H54 (cell line): Measurements from ENCODE around the gene ZC3H8.

Source experiments
- DNase-seq: peaks from one replicate; pipeline ENCODE4 v3.0.0; 2011; ENCODE audit warnings: low spot score, mixed read lengths; ENCODE audit not compliant: insufficient read length
- FAIRE-seq: peaks from 3 replicates; lab custom pipeline; 2011; peaks lifted over from hg19 to GRCh38; lab: Jason Lieb, UNC
- POLR2A ChIP-seq: IDR thresholded peaks from 2 replicates; pipeline ENCODE4 v1.6.1; 2011; ENCODE audit warnings: low read depth, mild to moderate bottlenecking, low read length

The ZC3H8 gene

DNA sequence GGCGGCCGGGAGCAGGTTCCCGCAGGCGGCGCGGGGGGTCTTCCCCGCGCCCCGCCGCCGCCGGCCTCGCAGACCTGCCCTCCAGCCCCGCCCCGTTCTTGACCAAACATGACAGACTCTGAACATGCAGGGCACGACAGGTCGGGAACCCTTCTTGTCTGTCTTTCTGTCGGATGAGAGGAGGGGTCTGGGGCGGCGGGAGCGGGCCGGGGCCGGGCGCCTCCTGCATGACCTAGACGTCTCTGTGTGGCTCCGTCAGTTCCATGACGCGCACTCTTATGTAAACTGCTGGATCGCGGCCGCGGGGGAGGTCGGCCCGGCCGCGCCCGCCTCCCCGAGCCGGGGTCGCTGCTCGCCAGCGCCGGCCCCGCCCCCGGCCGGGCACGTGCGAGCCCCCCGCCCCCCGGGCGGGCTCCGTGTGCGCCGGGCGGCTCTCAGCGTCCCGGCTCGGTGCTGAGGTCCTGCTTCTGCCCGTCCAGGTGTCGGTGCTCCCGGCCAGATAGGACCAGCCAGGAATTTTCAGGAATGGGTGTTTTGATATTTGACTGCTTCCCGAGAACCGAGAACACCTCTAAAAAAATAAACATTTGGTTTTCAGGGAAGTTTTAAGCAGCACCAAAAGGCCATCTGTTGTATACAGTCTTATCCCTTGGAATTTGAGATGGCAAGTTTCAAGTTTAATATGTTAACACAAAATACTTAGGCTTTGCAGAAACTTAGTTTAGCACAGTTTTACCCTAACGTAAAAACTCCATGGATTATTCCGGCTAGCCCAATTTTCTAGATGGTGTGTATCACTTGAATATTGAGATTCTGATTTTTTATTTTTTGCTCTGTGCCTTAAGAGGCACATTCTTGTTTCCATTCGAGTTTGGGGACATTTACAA is 21.3 kb upstream of the ZC3H8 start:
- peak; percentile 41 for FAIRE-seq

GRCh38 chr2:112275311-112275886 is 20.6 kb upstream of the ZC3H8 start, which contains the start of gene ZC3H6:
ZC3H6 (plus strand) TSS chr2:112275597; CDS start chr2:112275995, 398 bp downstream.
- peak; percentile 94 for TF ChIP-seq POLR2A
- FAIRE-seq = peak; percentile 93
- peak; percentile 83 for DNase-seq

More for the DNA sequence above, 21.3 kb upstream of the ZC3H8 start:
- peak; percentile 65 for DNase-seq
- peak; percentile 39; the same call in 1 of the 2 replicates for TF ChIP-seq POLR2A

GRCh38 chr2:112273349-112273748 is 18.5 kb upstream of the ZC3H8 start:
- FAIRE-seq = peak; percentile 52
- no peak for DNase-seq
- no peak for TF ChIP-seq POLR2A

GRCh38 chr2:112272669-112273068 is 17.8 kb upstream of the ZC3H8 start:
- DNase-seq (no peak), FAIRE-seq (no peak)
- no peak for TF ChIP-seq POLR2A

DNA sequence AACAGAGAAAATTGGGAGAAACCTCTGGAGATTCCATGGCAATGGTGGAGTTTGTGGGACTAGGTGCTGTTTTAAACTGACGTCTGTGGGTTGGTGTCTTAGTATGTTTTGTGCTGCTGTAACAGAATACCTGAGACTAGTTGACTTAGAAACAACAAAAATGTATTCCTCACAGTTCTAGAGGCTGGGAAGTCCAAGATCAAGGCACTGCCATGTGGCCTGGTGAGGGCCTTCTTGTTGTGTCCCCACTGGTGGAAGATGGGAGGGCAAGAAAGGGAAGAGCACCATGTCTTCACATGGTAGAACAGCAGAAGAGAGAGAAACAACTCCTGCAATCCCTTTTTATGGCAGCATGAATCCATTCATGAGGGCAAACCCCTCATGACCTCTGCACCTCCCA is 13.7 kb upstream of the ZC3H8 start:
- DNase-seq (no peak), FAIRE-seq (no peak)
- TF ChIP-seq POLR2A = no peak

DNA sequence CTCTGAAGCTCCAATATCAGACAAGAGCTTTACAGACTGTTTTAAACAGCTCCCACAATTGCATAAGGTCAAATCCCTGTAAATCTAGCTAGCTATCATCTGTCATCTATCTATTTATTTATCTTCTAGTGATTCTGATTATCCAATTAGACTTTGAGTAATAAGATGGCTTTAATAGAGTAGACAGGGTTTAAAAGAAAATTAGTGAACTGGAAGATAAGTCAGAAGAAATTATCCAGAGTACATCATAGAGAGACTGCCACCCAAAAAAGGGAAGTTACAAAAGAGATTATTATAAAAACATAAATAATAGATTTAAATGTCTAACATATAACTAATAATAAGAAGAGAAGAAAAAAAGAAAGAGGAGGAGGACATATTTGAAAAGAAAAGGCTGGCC is 8.0 kb upstream of the ZC3H8 start:
- DNase-seq (no peak), FAIRE-seq (no peak)
- TF ChIP-seq POLR2A = no peak

DNA sequence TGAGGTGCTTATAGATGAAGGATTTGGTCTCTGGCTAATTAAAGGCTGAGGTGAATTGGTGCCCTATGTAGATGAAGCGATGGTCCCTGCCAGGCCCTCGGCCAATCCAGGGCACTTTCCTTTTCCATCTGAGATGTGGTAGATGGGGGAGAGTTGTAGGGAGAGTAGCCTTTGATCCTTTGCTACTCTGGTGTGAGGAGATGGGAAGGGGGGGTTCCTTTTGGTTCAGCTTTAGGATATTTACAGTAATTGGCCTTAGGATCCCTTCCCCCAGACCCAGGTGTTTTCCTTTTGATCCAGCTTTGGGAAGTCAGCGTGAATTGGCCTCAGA is 5.4 kb upstream of the ZC3H8 start:
- FAIRE-seq (no peak), DNase-seq (no peak)
- no peak for TF ChIP-seq POLR2A

GRCh38 chr2:112259509-112260294 is 4.9 kb upstream of the ZC3H8 start:
- TF ChIP-seq POLR2A = no peak
- FAIRE-seq (peak; percentile 94), DNase-seq (peak; percentile 30)

DNA sequence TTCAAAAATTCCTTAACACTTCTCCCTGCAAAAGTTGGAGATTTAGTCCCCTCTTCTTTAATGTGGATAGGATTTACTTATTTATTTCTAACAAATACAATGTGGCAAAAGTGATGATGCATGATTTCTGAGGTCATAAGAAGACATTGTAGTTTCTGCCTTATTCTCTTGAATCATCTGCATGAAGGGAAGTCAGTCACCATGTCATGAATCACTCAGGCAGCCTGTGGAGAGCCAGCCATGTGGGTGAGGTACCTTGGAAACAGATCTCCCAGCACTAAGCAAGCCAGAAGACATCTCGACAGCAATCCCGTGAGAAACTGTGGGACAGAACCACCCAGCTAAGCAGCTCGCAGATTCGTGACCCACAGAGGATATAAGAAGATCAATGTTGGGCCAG is 2.7 kb upstream of the ZC3H8 start:
- DNase-seq = no peak
- TF ChIP-seq POLR2A = no peak
- peak; percentile 55 for FAIRE-seq

- DNase-seq = no peak
- FAIRE-seq = no peak
- no peak for TF ChIP-seq POLR2A
Measured at GRCh38 chr2:112256654-112257053, 1.8 kb upstream of the ZC3H8 start.

DNA sequence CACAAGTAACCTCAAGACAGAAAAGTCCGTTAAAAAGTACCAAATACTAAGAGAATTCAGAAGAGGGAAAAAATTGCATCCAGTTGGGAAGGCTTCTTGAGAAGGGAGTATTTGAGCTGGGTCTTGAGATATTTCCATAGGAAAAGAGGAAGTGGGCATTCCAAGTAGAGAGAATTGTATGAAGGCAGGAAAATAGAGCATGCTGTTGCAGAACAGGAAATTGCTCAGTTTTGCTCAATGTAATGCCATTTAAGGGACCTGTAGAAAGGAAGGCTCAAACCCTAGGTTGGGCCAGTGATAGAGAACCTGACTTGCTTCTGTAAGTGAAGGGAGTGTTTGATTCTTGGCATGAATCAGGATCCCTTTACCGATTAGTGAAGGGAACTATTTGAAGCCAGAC is 1.0 kb upstream of the ZC3H8 start:
- TF ChIP-seq POLR2A = no peak
- no peak for DNase-seq
- FAIRE-seq = no peak

DNA sequence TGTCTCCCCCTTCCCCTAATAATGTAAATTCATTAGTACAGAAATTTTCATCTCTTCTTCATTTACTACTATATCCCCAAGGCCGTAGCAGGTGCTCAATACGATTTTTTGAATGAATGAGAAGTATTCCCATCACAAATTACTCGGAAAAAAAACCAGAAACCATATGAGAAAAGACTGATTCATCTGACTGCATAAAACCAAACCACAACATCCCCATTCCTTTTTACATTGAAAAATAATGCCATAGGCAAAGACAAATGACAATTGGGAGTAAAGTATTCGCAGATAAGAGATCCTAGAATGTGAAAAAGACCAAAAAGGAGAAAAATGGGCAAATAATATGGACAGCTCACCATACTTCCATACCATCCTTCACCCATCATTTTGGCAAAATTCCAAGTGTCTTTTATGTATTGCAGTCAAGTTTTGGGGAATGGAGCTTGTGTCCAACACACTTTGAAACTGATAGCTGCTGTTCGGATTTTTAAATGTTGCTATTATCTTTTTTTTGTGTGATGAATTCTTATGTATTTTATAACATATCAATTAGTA is 1.5 kb downstream of the ZC3H8 start:
- DNase-seq = no peak
- FAIRE-seq = no peak
- TF ChIP-seq POLR2A = no peak

- no peak for DNase-seq
- no peak for TF ChIP-seq POLR2A
- no peak for FAIRE-seq
Measured at GRCh38 chr2:112251271-112251670, 3.6 kb downstream of the ZC3H8 start.

DNA sequence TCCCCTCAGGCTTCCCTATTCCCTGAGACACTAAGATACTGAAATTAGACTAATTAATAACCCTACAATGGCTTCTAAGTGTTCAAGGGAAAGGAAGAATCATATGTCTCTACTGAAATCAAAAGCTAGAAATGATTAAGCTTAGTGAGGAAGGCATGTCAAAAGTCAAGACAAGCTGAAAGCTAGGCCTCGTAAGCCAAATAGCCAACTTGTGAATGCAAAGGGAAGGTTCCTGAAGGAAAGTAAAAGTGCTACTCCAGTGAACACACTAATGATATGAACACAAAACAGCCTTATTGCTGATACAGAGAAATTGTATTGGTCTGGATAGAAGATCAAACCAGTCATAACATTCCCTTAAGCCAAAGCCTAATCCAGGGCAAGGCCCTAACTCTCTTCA is 10.0 kb downstream of the ZC3H8 start:
- no peak for DNase-seq
- no peak for FAIRE-seq
- TF ChIP-seq POLR2A = no peak
